HL-60 (cell line): ENCODE data around the gene ZMYND12.

Source experiments
- DNase-seq, 2 experiments: peaks; one replicate each; pipeline ENCODE4 v3.0.0-alpha.2; 2010 to 2020; ENCODE audit warnings: low read depth in 1 of 2, low spot score in 1 of 2
- H3K27ac ChIP-seq: fragments of 250-450 bp; sonication (Bioruptor Pico); replicated peaks from 2 replicates; pipeline ENCODE4 v1.5.1; 2020; ENCODE audit warnings: mild to moderate bottlenecking, moderate library complexity
- H3K27me3 ChIP-seq: fragments of 250-450 bp; sonication (Bioruptor Pico); 2 replicates; pipeline ENCODE4 v1.5.1; 2021; ENCODE audit warnings: mild to moderate bottlenecking, moderate library complexity; ENCODE audit not compliant: insufficient read depth, poor library complexity, severe bottlenecking
- H3K4me3 ChIP-seq: replicated peaks from 2 replicates; pipeline ENCODE4 v1.5.1; 2011; ENCODE audit warnings: mild to moderate bottlenecking, control low read depth, low read length; ENCODE audit not compliant: insufficient read depth
- CTCF ChIP-seq: IDR thresholded peaks from one replicate; pipeline ENCODE4 v1.5.1; 2011; ENCODE audit warnings: low read length, control low read depth, inconsistent platforms; ENCODE audit not compliant: insufficient read depth
- GABPA ChIP-seq: IDR thresholded peaks from 2 replicates; pipeline ENCODE4 v1.6.1; 2012; ENCODE audit warnings: low read depth
- POLR2AphosphoS5 ChIP-seq: IDR thresholded peaks from 2 replicates; pipeline ENCODE4 v1.6.1; 2012; ENCODE audit warnings: low read depth
- REST ChIP-seq: IDR thresholded peaks from 2 replicates; pipeline ENCODE4 v1.6.1; 2012; ENCODE audit warnings: low read depth; ENCODE audit not compliant: insufficient replicate concordance
- SPI1 ChIP-seq: IDR thresholded peaks from 2 replicates; pipeline ENCODE4 v1.6.1; 2012; ENCODE audit warnings: low read depth, mild to moderate bottlenecking, borderline replicate concordance

ZMYND12 gene

GRCh38 chr1:42423681-42424080 lies 32.1 kb downstream of the ZMYND12 start:
- TF ChIP-seq REST (no peak), SPI1 (no peak), POLR2AphosphoS5 (no peak), GABPA (no peak), CTCF (no peak)
- DNase-seq: no peak
- no peak overlapping the region for H3K27ac ChIP-seq

GRCh38 chr1:42422737-42423136 lies 33.1 kb downstream of the ZMYND12 start:
- TF ChIP-seq CTCF (no peak), SPI1 (no peak), GABPA (no peak), REST (no peak), POLR2AphosphoS5 (no peak)
- Histone ChIP-seq H3K27ac (no peak overlapping the region), H3K4me3 (no peak overlapping the region), H3K27me3 (no peaks in the 10 kb centered on the region)
- DNase-seq: no peak

More at GRCh38 chr1:42423681-42424080, 32.1 kb downstream of the ZMYND12 start:
- Histone ChIP-seq H3K4me3 (no peak overlapping the region), H3K27me3 (no peaks in the 10 kb centered on the region)

- Histone ChIP-seq H3K4me3 (no peak overlapping the region), H3K27me3 (no peaks in the 10 kb centered on the region), H3K27ac (no peak overlapping the region)
- DNase-seq: no peak
- TF ChIP-seq CTCF: no peak
- no peak for TF ChIP-seq POLR2AphosphoS5
- no peak for TF ChIP-seq GABPA
- TF ChIP-seq REST: no peak
- no peak for TF ChIP-seq SPI1
Observed at GRCh38 chr1:42420911-42421585, 34.8 kb downstream of the ZMYND12 start.
